HT1080 (cell line): ENCODE results near the gene SLC9C1. TPM values are rescaled to one million over a fixed set of nuclear protein-coding genes. Genes with fewer than 3 reads are reported as not detected.

ENCODE experiments used
- DNase-seq: peaks from one replicate; pipeline ENCODE4 v3.0.0-alpha.2; 2015; ENCODE audit warnings: low read depth
- small RNA-seq: library from RNA; depleted of rRNA; stranded (forward); fragments of <200 nt; gene quantifications from one replicate; pipeline ENCODE3, GENCODE V24; 2014
- total RNA-seq: library from RNA; depleted of rRNA; stranded (reverse); fragments of >200 nt; shearing (Covaris generic); gene quantifications from 2 replicates; pipeline ENCODE4 v1.2.3, GENCODE V29; 2014; rRNA removed

SLC9C1 gene
- total RNA-seq, 1 experiment from 2014 or later: not detected

GRCh38 chr3:112115806-112116383, 178.1 kb downstream of the SLC9C1 start:
- DNase-seq: no peak

GRCh38 chr3:112115161-112115739, 178.8 kb downstream of the SLC9C1 start:
- DNase-seq: no peak

GRCh38 chr3:112114576-112115160, 179.3 kb downstream of the SLC9C1 start:
- DNase-seq: no peak

- peak; percentile 55 for DNase-seq
Measured at GRCh38 chr3:112111785-112112402, 182.1 kb downstream of the SLC9C1 start.

- no peak for DNase-seq
Measured at GRCh38 chr3:112109322-112109721, 184.7 kb downstream of the SLC9C1 start.

- no peak for DNase-seq
Measured at GRCh38 chr3:112104774-112105173, 189.2 kb downstream of the SLC9C1 start.

- peak; percentile 99 for DNase-seq
Measured at GRCh38 chr3:112101916-112102315, 192.1 kb downstream of the SLC9C1 start.

- DNase-seq: peak; percentile 100
Measured at GRCh38 chr3:112097378-112097777, 196.6 kb downstream of the SLC9C1 start.

- DNase-seq: no peak
Measured at GRCh38 chr3:112096176-112096575, 197.8 kb downstream of the SLC9C1 start.

- DNase-seq: no peak
Measured at GRCh38 chr3:112095731-112096130, 198.3 kb downstream of the SLC9C1 start.

- no peak for DNase-seq
Measured at GRCh38 chr3:112093180-112093522, 200.9 kb downstream of the SLC9C1 start.

- no peak for DNase-seq
Measured at GRCh38 chr3:112092496-112093179, 201.4 kb downstream of the SLC9C1 start.

- no peak for DNase-seq
Measured at GRCh38 chr3:112090887-112091586, 203.0 kb downstream of the SLC9C1 start.

Small RNA genes within 50 kb of the gene (small RNA-seq; reads per million reads assigned to genes)
- not detected for gene MIR567

Other genes with a start within 250 kb of the SLC9C1 start
- 19.4 and 21.5 TPM in 2 replicates for gene C3orf52, start 207.8 kb downstream of the SLC9C1 start, total RNA-seq
- not detected in 2 replicates for gene GCSAM, start 161.0 kb downstream of the SLC9C1 start, total RNA-seq
- not detected in 2 replicates for gene CD200, start 38.9 kb upstream of the SLC9C1 start, total RNA-seq
- not detected in 2 replicates for gene BTLA, start 205.3 kb upstream of the SLC9C1 start, total RNA-seq